ENCODE results near the gene EDEM2.
A peak's percentile ranks its signal among the peaks of the same experiment; 100 is the strongest.
"Not testable (repeated sequence)": the region's sequence is repeated elsewhere in the genome, so short reads cannot be mapped to it uniquely, and the experiment has no call there.

EDEM2 gene, protein sequence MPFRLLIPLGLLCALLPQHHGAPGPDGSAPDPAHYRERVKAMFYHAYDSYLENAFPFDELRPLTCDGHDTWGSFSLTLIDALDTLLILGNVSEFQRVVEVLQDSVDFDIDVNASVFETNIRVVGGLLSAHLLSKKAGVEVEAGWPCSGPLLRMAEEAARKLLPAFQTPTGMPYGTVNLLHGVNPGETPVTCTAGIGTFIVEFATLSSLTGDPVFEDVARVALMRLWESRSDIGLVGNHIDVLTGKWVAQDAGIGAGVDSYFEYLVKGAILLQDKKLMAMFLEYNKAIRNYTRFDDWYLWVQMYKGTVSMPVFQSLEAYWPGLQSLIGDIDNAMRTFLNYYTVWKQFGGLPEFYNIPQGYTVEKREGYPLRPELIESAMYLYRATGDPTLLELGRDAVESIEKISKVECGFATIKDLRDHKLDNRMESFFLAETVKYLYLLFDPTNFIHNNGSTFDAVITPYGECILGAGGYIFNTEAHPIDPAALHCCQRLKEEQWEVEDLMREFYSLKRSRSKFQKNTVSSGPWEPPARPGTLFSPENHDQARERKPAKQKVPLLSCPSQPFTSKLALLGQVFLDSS

DNA sequence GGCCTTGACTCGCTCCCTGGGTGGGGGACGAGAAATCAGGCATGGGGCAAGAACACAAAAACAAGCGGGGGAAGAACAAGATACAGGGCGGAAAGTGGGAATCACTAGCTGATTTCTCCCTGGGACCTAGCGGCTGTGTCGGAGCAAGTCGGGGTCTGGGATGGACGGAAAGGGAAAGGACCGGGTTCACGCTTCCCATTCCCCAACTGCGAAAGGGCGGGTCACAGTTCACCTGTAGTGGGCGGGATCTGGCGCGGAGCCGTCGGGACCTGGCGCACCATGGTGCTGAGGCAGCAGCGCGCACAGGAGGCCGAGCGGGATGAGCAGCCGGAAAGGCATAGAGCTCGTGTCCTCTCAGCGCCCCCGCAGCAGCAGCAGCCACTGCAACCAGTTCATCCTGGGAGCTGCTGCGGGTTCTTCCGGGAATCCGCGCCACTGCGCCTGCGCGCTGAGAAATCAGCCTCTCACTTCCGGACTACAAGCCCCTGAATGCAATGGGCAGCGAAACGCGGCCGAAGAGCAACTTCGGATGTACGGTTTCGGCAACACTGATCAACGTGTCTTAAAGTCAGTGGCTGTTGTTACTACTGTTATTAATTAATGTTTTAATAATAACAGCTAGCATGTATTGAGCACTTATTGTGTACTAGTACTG is at the start of gene EDEM2:
Gene EDEM2, minus strand, starts transcription at position 417 of the 655 bp plus-strand sequence. Its CDS starts 78 bp downstream, at position 339.
- peak; percentile 97 for DNase-seq

DNA sequence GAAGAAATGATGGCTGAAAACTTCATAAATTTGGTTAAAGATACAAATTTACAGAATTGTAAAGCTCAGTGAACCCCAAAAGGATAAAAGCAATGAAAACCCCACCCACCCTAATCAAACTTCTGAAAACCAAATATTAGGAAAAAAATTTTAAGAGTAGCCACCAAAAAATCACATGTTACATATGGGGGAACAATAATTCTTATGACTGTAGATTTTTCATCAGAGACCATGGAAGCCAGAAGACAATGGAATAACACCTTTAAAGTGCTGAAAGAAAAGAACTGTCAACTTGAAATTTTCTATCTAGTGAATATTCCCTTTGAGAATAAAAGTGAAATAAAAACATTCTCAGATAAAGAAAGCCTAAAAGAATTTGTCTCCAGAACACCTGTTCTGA is 49.2 kb upstream of the EDEM2 start:
- no peak for DNase-seq

GRCh38 chr20:35193031-35193791 is 46.1 kb upstream of the EDEM2 start:
- DNase-seq: not testable (repeated sequence)

DNA sequence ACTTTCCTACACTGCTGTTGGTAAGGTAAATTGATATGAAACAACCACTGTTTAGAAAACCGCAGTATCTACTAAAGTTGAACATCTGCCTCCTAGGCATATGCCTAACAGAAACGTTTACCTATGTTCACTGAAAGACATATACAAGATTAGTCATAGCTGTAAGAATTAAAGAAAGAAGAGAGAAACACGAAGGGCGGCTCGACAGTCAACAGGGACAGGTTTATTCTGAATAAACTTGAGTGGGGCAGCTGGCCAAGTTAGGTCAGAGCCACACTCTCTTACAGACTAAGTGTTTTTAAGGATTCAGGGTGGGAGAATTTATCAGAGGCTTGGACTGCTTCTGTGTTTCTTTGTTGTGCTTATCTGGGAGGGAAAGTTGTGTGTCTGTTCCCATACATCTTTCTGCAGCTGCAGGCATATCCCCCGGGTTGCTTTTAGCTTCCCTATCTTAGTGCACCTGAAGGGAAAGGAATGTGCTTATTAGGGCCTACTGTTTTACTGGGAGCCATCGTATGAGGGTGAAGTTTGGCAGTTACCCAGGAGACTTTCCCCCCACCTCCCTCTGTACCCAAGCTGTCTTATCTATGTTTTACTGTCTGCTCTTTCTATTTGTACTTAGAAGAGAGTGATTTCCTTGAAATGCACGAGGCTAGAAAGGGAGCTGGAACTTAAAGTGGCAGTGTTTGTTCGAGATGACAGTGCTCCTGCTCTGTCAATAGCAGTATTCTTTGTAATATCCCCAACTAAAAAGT is 45.2 kb upstream of the EDEM2 start:
- no peak for DNase-seq

GRCh38 chr20:35191419-35192117 is 44.4 kb upstream of the EDEM2 start:
- no peak for DNase-seq

DNA sequence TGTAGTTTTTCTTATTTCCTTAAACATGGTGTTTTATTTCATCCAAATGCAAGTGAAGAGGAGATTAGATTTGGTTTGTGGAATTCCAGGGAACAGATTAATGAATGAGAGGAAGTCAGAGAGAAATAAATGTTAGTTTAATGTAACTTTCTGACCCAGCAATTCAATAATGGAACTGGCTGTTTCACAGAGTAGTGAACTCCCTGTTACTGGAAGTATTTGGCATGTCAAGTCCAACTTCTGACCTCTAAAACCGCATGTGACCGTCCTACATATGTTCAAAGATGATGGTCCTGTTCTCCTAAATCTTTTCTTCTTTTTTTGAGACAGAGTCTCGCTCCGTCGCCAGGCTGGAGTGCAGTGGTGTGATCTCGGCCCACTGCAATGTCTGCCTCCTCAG is 43.4 kb upstream of the EDEM2 start:
- no peak for DNase-seq

DNA sequence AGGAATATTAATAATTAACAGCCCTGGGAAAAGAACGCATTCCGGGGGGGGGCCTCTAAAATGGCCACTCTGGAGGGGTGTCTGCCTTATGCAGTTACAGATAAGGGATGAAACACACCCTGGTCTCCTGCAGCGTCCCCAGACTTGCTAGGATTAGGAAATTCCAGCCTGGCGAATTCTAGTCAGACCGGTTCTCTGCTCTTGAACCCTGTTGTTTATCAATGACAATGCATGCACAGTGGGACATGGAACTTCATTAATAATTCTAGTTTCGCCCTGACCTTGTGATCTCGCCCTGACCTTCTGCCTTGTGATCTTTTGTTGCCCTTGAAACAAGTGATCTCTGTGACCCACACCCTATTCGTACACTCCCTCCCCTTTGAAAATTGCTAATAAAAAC is 42.1 kb upstream of the EDEM2 start:
- DNase-seq: not testable (repeated sequence)

GRCh38 chr20:35187584-35188190 is 40.6 kb upstream of the EDEM2 start:
- no peak for DNase-seq

DNA sequence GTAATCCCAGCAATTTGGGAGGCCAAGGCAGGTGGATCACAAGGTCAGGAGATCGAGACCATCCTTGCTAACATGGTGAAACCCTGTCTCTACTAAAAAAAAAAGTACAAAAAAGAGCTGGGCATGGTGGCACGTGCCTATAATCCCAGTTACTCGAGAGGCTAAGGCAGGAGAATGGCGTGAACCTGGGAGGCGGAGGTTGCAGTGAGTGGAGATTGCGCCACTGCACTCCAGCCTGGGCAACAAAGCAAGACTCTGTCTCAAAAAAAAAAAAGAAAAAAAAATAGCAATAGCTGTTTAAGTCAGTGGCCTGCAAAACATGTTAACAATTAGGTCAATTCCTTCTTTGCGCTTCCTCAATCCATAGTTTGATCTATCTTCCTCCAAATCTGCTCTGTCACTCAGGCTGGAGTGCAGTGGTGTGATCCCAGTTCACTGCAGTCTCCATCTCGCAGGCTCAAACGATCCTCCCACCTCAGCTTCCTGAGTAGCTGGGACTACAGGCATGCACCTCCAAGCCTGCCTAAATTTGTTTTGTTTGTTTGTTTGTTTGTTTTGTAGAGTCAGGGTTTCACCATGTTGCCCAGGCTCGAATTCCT is 39.7 kb upstream of the EDEM2 start:
- DNase-seq: not testable (repeated sequence)

DNA sequence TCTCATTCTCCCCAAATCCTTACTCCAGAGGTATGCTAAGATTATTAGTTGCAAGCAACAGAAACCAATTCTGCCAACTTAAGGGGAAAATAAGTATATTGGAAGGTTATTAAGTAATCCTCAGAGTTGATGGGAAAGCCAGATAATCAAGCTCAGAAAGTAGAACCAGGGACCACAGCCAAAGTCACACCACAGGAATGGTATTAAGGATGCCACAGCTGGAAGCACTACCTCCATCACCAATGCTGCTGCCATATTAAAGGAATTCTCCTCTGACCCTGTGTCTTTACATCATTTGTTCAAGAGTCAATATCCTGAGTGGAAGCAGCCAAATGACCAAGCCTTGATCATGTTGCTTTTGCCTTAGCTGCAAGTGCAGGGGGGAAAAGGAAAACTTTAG is 34.6 kb upstream of the EDEM2 start:
- no peak for DNase-seq

DNA sequence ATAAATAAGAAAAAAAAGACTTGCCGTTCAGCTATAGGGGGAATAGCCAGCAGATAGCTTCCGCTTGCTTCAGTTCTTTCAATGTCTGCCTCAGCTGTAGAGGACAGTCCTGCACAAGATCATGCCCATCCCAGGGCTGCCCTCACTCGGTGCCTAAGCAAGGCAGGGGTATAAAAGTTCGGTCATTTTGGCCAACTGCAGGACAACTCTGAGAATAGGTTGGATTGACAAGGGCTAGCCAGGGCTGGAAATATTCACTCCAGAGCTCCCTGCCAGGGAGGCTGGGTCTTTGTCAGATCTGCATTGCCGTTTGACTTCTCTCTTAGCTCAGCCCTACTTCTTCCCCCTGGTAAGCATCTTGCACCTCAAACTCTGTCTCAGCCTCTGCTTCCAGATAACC is 33.1 kb upstream of the EDEM2 start:
- DNase-seq: no peak

GRCh38 chr20:35179292-35180212 is 32.4 kb upstream of the EDEM2 start:
- no peak for DNase-seq

- DNase-seq: no peak
Measured at GRCh38 chr20:35176132-35176531, 29.0 kb upstream of the EDEM2 start.

DNA sequence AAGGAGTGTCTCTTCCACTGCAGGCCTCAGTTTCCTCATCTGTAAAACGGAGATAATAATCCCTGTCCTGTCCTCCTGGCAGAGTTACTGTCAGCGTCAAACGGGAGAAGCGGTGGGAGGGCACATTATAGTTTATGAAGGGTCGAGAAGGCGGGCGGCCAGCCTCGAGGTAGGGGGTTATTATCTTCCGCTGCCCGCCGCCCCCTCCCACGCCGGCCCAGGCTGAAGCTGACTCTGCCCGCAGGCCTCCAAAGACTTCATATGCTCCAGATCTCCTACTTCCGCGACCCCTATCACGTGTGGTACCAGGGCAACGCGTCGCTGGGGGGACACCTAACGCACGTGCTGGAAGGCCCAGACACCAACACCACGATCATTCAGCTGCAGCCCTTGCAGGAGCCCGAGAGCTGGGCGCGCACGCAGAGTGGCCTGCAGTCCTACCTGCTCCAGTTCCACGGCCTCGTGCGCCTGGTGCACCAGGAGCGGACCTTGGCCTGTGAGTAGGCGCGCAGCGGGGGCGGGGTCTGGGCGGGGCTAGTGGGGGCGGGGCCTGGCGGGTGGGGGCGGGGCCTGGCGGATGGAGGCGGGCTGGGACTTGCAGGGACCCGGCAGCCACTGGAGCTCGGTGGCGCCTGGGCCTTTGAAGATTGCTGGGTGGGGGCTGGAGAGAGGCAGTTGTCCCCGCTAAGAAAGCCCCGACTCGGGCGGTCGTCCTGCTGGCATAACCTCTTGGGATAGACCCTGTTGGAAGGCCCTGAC is 27.5 kb upstream of the EDEM2 start:
- peak; percentile 86 for DNase-seq

DNA sequence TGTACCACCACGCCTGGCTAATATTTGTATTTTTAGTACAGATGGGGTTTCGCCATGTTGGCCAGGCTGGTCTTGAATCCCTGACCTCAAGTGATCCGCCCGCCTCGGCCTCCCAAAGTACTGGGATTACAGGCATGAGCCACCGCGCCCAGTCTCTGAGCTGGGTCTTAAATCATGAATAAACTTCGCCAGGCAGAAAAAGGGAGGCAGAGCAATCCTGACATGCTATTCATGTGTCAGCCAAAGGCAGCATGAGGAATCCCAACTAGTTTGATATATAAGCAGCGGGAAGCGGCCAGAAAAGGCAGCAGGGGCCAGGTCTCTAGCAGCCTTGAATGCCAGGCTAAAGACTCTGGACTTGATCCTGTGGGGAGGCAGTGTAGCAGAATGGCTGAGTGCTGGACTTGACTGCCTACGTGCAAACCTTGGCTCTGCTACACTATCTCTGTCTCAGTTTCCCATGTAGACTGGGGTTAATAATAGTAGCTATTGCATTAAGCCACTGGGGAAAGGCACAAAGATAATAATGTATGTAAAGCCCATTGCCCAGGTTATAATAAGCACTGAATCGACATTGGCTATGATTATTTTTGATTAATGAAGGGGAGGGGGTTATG is 26.5 kb upstream of the EDEM2 start:
- DNase-seq: no peak

- DNase-seq: no peak
Measured at GRCh38 chr20:35172434-35172806, 25.3 kb upstream of the EDEM2 start.

DNA sequence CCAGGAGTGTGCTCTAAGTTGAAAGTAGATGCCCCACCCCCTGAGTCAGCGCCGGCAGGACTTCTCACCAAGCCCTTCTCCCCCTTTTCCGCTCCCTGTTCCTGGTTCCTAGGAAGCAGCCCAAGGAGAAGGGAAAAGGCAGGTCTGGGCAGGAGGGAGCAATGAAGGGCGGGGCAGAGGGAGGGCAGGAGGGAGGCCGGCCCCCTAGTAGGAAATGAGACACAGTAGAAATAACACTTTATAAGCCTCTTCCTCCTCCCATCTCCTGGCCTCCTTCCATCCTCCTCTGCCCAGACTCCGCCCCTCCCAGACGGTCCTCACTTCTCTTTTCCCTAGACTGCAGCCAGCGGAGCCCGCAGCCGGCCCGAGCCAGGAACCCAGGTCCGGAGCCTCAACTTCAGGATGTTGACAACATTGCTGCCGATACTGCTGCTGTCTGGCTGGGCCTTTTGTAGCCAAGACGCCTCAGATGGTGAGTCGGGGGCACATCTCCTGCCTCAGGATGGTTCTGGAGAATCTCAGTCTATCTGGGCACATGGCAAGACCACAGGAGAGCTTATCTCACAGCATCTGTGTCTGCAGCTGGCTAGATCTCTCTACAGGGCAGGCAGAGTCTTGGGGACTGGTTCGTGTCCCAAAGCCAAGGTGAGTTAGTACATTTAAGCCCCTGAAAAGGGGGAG is 24.8 kb upstream of the EDEM2 start, which contains the start of gene PROCR:
Gene PROCR, plus strand, starts transcription at position 320 of the 681 bp plus-strand sequence. Its CDS starts 83 bp downstream, at position 403.
- peak; percentile 93 for DNase-seq

DNA sequence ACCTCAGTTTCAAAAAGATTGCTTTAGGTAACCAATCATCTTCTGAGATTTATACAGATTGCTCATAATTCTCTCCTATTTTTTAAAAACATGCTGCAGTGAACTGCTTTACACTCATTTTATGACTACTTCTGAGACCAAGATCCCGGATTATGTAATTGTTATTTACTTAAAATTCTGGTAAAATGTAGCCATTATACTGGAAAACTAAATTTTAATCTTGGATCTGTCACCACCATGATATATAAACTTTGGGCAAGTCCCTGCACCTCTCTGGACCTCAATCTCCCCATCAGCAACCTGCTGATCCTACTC is 24.3 kb upstream of the EDEM2 start:
- no peak for DNase-seq

Data from NCI-H69 (cell line).